Mesothelial cell of epicardium (in vitro differentiated cells): ENCODE measurements around the gene DAAM2. TPM values are rescaled to one million over a fixed set of nuclear protein-coding genes. Genes with fewer than 3 reads are reported as not detected.

Experiments
- DNase-seq, 2 experiments: peaks; one replicate each; pipeline ENCODE4 v3.0.0; 2021; ENCODE audit warnings: low spot score in 2 of 2; ENCODE audit not compliant: unreplicated experiment in 2 of 2
- H3K27ac Mint-ChIP-seq: 2 replicates; pipeline ENCODE4 v1.8.0; 2021; ENCODE audit warnings: mixed read lengths
- H3K27me3 Mint-ChIP-seq: 2 replicates; pipeline ENCODE4 v1.8.0; 2021; ENCODE audit warnings: low read depth, mixed read lengths
- H3K36me3 Mint-ChIP-seq: 2 replicates; pipeline ENCODE4 v1.8.0; 2021; ENCODE audit warnings: mixed read lengths
- H3K4me1 Mint-ChIP-seq: 2 replicates; pipeline ENCODE4 v1.8.0; 2021; ENCODE audit warnings: mixed read lengths
- H3K4me3 Mint-ChIP-seq: 2 replicates; pipeline ENCODE4 v1.8.0; 2021; ENCODE audit warnings: mild to moderate bottlenecking, moderate library complexity, mixed read lengths
- H3K9me3 Mint-ChIP-seq: 2 replicates; pipeline ENCODE4 v1.8.0; 2021; ENCODE audit warnings: mixed read lengths
- total RNA-seq: library from RNA; stranded (reverse); gene quantifications from 3 replicates; pipeline ENCODE4 v1.2.1, GENCODE V29; 2021
- TF ChIP-seq, protein P1 (sequence below): fragments of 200-600 bp; sonication (generic); IDR thresholded peaks from one replicate; pipeline ENCODE4 v1.5.0; 2021; ENCODE audit warnings: antibody characterized with exemption; ENCODE audit not compliant: unreplicated experiment

Gene DAAM2
- total RNA-seq, 1 donor from 2014 or later = 13.7 TPM

DNA sequence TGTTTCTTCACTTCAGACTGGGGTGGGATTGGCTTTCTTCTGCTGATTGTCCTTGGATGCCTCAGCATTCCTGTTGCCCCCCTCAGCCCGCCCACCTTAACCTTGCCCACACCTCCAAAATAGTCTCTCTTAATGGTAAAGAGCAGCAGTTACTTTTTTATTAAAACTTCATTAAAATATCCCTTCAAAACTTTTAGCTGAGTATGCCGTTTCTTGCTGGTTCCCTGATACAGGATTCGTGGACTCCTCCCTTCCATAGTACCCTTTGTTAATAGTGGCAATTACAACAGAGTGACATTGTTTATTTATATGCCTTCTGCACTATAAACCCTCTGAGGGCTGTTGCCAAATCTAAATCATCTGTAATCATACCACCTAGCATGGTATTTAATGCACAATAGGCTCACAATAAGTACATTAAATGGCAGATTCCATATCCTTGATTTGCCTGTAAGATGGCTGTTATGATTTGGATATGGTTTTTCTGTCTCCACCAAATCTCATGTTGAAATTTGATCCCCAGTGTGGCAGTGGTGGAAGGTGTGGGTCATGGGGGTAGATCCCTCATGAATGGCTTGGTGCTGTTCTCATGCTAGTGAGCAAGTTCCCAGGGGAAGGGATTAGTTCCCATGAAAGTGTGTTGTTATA is 145.6 kb downstream of the DAAM2 start:
- no peaks in the 10 kb centered on the region for H3K36me3 Mint-ChIP-seq
- peaks cover 15% of the 10 kb centered on the region for H3K27me3 Mint-ChIP-seq
- H3K9me3 Mint-ChIP-seq = no peaks in the 10 kb centered on the region
- TF ChIP-seq, protein P1, sequence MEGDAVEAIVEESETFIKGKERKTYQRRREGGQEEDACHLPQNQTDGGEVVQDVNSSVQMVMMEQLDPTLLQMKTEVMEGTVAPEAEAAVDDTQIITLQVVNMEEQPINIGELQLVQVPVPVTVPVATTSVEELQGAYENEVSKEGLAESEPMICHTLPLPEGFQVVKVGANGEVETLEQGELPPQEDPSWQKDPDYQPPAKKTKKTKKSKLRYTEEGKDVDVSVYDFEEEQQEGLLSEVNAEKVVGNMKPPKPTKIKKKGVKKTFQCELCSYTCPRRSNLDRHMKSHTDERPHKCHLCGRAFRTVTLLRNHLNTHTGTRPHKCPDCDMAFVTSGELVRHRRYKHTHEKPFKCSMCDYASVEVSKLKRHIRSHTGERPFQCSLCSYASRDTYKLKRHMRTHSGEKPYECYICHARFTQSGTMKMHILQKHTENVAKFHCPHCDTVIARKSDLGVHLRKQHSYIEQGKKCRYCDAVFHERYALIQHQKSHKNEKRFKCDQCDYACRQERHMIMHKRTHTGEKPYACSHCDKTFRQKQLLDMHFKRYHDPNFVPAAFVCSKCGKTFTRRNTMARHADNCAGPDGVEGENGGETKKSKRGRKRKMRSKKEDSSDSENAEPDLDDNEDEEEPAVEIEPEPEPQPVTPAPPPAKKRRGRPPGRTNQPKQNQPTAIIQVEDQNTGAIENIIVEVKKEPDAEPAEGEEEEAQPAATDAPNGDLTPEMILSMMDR = no peak
- no peak for DNase-seq
- no peak overlapping the region for H3K4me3 Mint-ChIP-seq
- no peak overlapping the region for H3K27ac Mint-ChIP-seq
- H3K4me1 Mint-ChIP-seq = peaks cover 13% of the 10 kb centered on the region

DNA sequence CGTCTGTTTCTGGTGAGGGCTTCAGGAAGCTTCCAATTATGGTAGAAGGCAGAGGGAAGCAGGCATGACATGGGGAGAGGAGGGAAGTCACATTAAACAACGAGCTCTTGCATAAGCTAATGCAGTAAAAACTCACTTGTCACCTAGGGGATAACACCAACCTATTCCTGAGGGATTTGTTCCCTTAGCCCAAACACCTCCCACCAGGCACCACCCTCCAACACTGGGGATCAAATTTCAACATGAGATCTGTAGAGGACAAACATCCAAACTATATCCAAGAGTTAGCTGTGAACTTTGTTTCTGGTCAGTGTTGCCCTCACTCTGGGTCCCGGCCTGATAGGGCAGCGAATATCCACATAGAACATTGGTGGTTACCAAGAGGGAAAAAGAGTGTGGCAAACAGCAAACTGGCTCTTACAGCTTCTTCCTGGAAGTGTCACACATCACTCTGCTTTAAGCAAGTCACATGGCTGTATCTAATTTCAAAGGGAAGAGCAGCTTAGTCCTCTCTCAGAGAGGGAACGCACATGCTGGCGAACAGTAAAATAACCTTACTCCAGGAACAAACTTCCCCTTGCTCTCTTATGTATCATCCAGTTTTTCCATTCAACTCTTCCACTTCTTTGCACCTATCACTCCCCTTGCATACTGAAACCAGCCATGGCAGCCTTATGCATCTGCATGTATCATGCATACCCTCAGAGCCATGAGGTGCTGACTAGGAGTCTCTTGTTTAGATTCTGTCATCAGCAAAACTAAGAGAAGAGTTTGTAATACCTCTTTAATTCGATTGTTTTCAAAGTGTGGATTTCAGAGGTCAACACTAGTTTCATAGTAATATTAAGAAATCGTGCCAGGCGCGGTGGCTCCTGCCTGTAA is 146.8 kb downstream of the DAAM2 start:
- DNase-seq = no peak
- Mint-ChIP-seq H3K27me3 (peaks cover 11% of the 10 kb centered on the region), H3K9me3 (no peaks in the 10 kb centered on the region), H3K4me3 (no peak overlapping the region), H3K4me1 (peaks cover 10% of the 10 kb centered on the region), H3K27ac (no peak overlapping the region), H3K36me3 (no peaks in the 10 kb centered on the region)
- TF ChIP-seq, protein P1 = no peak

DNA sequence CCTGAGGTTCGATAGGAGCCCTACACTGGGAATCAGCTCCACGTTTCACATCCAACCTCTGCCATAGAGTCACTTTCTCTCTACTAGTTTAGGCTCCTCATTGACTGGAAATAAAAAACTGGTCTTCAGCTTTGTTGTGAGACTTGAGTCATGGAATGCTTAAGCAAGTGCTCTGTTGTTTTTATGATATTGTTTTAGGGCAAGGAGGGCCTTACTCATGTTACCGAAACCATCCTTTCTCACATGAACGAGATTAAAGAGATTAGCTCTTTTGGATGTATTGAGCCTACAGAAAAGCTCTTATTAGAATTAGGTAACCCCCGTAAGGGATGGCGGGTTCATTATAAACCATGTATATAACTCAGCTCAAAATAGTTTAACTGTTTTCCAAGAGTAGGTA is 149.0 kb downstream of the DAAM2 start:
- Mint-ChIP-seq H3K4me1 (peaks cover 8% of the 10 kb centered on the region), H3K4me3 (no peak overlapping the region), H3K27ac (no peak overlapping the region), H3K27me3 (peaks cover 9% of the 10 kb centered on the region), H3K9me3 (no peaks in the 10 kb centered on the region), H3K36me3 (no peaks in the 10 kb centered on the region)
- TF ChIP-seq, protein P1 = no peak
- DNase-seq = no peak

DNA sequence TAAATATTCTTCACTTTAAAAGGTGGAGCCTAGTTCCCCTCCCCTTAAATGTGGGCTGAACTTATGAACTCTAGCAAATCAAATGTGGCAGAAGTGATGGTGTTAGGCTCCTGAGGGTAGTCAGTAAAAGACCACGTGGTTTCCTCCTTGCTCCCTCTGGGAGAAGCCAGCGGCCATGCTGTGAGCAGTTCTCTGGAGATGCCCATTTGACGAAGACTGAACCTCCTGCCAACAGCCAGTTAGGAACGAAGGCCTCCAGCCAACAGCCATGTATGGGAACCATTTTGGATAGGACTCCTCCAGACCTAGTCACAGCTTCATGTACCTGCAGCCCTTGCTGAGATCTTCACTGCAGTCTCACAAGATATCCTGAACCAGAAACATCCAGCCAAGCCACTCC is 149.6 kb downstream of the DAAM2 start:
- Mint-ChIP-seq H3K27me3 (peaks cover 8% of the 10 kb centered on the region), H3K27ac (no peak overlapping the region), H3K36me3 (no peaks in the 10 kb centered on the region), H3K4me3 (no peak overlapping the region), H3K4me1 (peaks cover 8% of the 10 kb centered on the region), H3K9me3 (no peaks in the 10 kb centered on the region)
- DNase-seq = no peak
- TF ChIP-seq, protein P1 = no peak

DNA sequence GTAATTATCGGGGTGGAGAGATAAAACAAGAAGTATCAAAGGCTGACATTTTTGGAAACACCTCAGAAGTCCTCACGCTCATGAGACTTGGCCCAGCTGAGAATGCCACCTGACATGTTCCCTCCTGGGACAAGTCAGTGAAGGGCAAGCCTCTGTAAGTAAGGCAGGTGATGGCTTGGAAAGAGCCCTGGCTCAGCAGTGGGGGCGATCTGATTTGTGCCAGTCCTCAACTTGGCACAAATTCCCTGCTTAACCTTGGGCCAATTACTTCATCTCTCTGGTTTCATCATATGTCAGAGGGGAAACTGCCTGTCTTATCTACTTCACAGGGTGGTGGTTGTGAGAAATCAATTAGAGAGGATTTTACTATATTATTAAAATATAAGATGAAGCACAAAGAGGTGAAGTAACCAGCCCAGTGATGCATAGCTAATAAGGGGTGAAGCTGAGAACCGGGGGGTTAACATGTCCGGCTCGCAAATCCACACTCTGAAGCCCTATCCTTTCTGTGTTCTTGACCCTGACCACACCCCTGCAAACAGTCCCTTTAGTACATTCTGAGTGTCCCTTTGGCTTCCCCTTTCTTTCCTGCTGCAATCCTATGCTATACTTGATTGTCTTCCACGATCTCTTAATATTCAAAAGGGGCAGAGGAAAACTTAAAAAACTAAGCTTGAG is 150.9 kb downstream of the DAAM2 start:
- no peak overlapping the region for H3K4me3 Mint-ChIP-seq
- no peaks in the 10 kb centered on the region for H3K9me3 Mint-ChIP-seq
- H3K27me3 Mint-ChIP-seq = peaks cover 6% of the 10 kb centered on the region
- no peaks in the 10 kb centered on the region for H3K36me3 Mint-ChIP-seq
- no peak overlapping the region for H3K27ac Mint-ChIP-seq
- DNase-seq = no peak
- H3K4me1 Mint-ChIP-seq = peaks cover 8% of the 10 kb centered on the region
- TF ChIP-seq, protein P1 = no peak
